GM06990 (cell line): Measurements from ENCODE around the gene LIM2.
"Not testable (repeated sequence)": the region's sequence is repeated elsewhere in the genome, so short reads cannot be mapped to it uniquely, and the experiment has no call there.

Experiments used
- DNase-seq: peaks from one replicate; pipeline ENCODE4 v3.0.0-alpha.2; 2011; ENCODE audit not compliant: insufficient read length; ENCODE audit errors: extremely low read depth
- H3K27me3 ChIP-seq: replicated peaks from 2 replicates; pipeline ENCODE4 v1.6.0; 2011; ENCODE audit warnings: low read length; ENCODE audit not compliant: control insufficient read depth, insufficient read depth
- H3K36me3 ChIP-seq: 2 replicates; pipeline ENCODE4 v1.5.1; 2011; ENCODE audit warnings: low read length; ENCODE audit not compliant: control insufficient read depth, insufficient read depth
- H3K4me3 ChIP-seq: replicated peaks from 2 replicates; pipeline ENCODE4 v1.5.1; 2011; ENCODE audit warnings: low read depth, mild to moderate bottlenecking, control low read depth, low read length
- TF ChIP-seq, protein P1 (sequence below): IDR thresholded peaks from 2 replicates; pipeline ENCODE4 v1.5.1; 2011; ENCODE audit warnings: low read length, control low read depth, mild to moderate bottlenecking, inconsistent platforms; ENCODE audit not compliant: insufficient read depth, poor library complexity, severe bottlenecking

Gene LIM2

DNA sequence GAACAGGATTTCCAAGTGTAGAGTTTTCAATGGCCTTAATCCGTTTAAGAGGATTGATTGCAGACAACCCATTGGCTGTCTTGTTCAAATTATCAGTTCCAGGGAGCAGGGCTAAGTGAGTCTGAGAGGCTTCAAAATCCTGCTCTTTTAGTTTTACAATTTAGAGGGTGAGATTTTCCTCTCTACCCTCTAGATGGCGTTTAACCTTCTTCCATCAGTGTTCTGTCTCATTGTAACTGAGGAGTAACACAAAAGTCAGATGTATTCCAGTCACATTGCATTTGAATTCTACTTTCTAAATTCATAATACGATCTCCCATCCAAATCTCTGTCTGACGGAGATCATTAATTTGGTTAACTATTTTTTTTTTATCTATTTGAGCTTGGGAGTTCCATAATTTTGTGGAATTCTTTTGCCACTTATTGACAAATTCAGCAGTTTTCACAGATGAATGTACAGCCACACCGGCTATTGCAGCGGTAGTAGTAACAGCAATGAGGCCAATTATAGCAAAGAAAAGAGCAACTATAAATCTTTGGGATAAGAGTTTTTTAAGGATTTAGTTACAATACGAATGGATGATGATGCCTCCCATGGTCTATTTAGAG lies 10.4 kb upstream of the LIM2 start:
- TF ChIP-seq, protein P1, sequence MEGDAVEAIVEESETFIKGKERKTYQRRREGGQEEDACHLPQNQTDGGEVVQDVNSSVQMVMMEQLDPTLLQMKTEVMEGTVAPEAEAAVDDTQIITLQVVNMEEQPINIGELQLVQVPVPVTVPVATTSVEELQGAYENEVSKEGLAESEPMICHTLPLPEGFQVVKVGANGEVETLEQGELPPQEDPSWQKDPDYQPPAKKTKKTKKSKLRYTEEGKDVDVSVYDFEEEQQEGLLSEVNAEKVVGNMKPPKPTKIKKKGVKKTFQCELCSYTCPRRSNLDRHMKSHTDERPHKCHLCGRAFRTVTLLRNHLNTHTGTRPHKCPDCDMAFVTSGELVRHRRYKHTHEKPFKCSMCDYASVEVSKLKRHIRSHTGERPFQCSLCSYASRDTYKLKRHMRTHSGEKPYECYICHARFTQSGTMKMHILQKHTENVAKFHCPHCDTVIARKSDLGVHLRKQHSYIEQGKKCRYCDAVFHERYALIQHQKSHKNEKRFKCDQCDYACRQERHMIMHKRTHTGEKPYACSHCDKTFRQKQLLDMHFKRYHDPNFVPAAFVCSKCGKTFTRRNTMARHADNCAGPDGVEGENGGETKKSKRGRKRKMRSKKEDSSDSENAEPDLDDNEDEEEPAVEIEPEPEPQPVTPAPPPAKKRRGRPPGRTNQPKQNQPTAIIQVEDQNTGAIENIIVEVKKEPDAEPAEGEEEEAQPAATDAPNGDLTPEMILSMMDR = peak; percentile 61
- H3K36me3 ChIP-seq = no peaks in the 10 kb centered on the region

DNA sequence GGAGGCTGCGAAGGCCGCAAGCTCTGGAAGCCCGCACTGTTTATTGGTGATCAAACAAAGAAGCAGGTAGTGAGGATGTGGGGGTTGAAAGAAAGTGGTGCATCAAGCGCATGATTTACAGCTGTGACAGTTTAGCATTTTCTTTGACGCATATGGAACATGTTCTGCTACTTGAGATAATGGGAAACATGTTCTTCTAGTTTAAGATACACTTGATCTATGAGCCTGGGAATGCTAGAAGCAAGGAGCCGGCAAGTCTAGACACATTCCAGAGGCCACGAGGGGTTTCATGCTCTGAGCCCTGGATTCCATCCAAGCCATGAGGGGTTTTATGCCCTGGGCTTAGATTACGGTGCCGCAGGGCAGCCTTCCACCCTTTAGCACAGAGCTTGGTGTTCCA lies 9.7 kb upstream of the LIM2 start:
- H3K36me3 ChIP-seq, DNase-seq, H3K27me3 ChIP-seq, H3K4me3 ChIP-seq: not testable (repeated sequence)

More for the DNA sequence above, 10.4 kb upstream of the LIM2 start:
- Histone ChIP-seq H3K27me3 (no peaks in the 10 kb centered on the region), H3K4me3 (no peak overlapping the region)
- no peak for DNase-seq

DNA sequence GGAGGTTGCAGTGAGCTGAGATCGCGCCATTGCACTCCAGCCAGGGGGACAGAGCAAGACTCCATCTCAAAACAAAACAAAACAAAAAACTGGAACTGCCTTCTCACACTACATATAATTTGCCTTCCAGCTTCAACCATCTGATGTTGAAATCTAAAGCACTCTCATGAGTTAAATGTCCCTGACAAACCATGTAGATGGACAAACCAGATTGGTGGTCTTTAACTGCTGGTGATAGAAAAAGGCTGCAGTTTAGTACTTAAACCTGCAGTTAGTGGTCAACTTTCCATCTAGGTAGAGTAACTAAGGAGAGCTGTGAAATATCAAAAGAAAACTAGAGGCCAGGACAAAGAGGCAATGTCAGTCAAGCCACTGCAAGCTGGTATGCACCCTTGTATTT lies 8.4 kb upstream of the LIM2 start:
- no peak for DNase-seq
- Histone ChIP-seq H3K36me3 (no peaks in the 10 kb centered on the region), H3K4me3 (no peak overlapping the region), H3K27me3 (no peaks in the 10 kb centered on the region)
- TF ChIP-seq, protein P1 = no peak

DNA sequence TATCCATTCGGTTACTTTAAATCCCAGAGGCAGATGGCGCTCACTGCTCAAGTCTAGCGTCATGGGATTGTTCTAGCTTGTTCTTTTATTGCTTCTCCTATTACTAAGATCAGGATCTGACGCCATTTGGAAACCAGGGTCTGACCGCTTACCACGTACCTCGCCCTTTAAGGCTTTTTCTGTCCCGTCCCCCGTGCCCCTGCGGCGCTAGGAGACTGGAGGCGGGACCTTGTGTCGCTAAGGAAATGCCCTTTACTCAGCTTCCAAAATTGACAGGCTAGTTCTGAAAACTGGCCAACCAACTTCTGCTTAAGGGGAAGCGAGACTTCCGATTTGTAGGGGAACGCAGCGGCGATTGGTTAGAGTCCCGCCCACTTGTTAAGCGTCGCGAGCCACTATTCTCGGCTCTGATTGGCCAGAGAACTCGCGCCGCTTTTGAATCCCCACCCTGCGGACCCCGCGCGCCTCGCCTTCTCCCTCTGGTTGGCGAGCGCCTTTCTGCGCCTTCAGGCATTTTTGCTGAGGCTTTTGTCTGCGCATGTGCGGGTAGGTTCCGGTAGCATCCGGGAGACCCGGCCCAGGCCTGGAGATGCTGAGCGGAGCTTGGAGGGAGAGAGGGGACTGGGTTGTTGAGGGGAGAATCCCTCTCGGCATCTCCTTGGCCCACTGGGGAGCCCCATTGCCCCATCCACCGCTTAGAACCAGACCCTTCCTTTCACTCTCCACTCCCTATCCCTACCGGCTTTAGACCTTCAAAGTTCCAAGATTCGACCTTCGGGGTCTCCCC lies 6.5 kb upstream of the LIM2 start:
- peak overlapping the region; percentile 67 for H3K4me3 ChIP-seq
- no peaks in the 10 kb centered on the region for H3K27me3 ChIP-seq
- TF ChIP-seq, protein P1 = no peak
- peak; percentile 96 for DNase-seq
- no peaks in the 10 kb centered on the region for H3K36me3 ChIP-seq

DNA sequence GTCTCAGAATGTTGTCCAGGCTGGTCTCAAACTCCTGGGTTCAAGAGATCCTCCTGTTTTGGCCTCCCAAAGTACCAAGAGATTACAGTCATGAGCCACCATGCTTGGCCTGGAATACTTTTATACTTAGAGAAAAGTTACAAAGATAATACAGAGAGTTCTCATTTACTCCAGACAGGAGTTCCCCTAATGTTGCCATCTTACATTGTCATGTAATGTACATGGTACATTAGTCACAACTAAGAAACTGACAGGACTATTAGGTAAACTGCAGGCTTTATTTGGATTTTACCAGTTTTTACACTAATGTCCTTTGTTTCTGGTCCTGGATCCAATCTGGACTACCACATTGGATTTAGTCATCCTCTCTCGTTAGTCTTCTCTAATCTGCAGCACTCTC lies 4.9 kb upstream of the LIM2 start:
- Histone ChIP-seq H3K27me3 (no peaks in the 10 kb centered on the region), H3K4me3 (no peak overlapping the region), H3K36me3 (no peaks in the 10 kb centered on the region)
- TF ChIP-seq, protein P1 = no peak
- no peak for DNase-seq

DNA sequence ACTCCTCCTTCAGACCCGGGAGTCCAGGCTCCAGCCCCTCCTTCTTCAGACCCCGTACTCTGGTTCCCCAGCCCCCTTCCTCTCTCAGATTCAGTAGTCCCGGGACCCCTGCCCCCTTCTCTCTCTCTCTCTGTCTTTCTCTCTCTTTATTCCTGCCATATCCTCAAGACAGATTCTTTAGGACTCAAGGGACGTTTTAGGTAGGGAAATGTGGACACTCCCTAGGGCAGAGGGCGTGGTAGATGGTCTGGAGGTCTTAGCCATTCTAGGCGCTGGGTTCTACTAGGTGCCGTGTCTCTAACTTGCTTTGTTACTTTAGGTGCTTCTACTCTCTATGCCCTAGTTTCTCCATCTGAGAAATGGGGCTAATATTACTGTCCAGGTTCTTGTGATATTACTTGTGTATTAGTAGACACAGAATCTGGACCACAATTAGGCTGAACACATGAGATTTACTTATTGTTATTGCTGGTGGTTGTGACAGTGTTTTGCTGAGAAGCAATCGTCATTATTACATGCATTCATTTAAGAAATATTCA lies 3.4 kb upstream of the LIM2 start:
- H3K4me3 ChIP-seq = no peak overlapping the region
- no peaks in the 10 kb centered on the region for H3K36me3 ChIP-seq
- no peaks in the 10 kb centered on the region for H3K27me3 ChIP-seq
- TF ChIP-seq, protein P1 = no peak
- no peak for DNase-seq
